Measurements from ENCODE around the gene OCA2.

The OCA2 gene

DNA sequence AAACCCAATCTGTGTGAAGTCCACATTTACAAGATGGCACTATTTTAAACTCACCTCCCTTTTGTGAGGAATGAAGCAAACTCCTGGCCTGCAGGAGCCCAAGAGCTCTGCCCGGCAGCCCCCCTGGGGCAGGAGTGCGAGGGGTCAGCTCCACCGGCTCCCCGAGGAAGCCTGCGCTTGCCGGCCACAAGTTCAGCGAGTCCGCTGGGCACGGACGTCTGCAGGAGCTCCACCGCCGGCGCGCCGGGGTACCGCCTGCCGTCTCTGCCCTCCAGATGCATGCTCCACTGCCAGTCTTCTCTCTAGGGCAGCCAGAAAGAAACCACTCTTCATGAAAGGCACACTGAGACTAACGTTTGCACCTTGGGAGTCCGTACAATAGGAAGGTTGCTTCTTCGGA, 17.5 kb downstream of the OCA2 start:
- no peak for DNase-seq

- no peak for DNase-seq
Observed at GRCh38 chr15:28080386-28080785, 18.7 kb downstream of the OCA2 start.

GRCh38 chr15:28079313-28079969, 19.7 kb downstream of the OCA2 start:
- DNase-seq = no peak

- no peak for DNase-seq
Observed at GRCh38 chr15:28078191-28078719, 20.9 kb downstream of the OCA2 start.

DNA sequence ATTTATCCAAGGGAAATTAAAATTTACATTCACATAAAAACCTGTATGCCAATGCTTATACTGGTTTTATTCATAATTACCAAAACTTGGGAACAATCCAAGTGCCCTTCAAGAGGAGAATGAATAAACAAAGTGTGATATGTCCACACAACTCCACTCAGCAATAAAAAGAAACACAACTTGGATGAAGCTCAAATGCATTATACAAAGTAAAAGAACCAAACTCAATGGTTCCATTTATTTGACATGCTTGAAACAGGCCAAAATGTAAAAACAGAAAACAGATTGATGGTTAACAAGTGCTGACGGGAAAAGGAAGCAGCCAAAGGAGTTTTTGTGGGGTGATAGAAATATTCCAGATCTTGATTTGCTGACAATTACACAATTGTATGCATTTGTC, 23.5 kb downstream of the OCA2 start:
- DNase-seq = no peak

DNA sequence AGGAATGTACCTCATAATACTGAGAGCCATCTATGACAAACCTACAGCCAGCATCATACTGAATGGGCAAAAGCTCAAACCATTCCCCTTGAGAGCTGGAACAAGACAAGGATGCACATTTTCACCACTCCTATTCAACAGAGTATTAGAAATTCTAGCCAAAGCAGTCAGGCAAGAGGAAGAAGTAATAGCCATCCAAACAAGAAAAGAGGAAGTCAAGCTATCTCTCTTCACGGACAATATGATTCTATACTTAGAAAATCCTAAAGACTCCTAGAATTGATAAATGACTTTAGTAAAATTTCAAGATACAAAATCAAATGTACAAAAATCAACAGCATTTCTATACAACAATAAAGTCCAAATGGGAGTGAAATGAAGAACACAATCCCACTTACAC, 30.2 kb downstream of the OCA2 start:
- no peak for DNase-seq

- no peak for DNase-seq
Observed at GRCh38 chr15:28066231-28066630, 32.9 kb downstream of the OCA2 start.

- DNase-seq = no peak
Observed at GRCh38 chr15:28060005-28060404, 39.1 kb downstream of the OCA2 start.

DNA sequence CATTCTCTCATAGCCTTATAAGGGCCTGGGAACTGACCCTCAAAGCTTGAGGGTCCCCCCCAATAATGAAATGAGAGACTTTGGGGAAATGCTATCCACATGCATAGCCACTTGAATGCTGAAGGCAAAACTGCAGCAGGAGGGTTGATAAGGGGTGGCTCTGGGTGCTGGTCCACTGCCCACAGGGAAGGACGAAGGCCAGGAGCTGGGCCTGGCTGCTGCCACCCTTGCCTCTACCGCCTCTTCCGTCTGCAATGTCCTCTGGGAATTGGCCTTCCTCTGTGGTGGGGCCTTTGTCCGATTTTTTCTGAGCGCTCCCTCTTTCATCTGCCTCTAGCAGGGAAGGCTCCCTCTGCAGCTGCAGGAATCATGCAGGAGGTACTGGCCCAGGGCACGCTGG, 41.0 kb downstream of the OCA2 start:
- no peak for DNase-seq

GRCh38 chr15:28051955-28052633, 47.0 kb downstream of the OCA2 start:
- no peak for DNase-seq

DNA sequence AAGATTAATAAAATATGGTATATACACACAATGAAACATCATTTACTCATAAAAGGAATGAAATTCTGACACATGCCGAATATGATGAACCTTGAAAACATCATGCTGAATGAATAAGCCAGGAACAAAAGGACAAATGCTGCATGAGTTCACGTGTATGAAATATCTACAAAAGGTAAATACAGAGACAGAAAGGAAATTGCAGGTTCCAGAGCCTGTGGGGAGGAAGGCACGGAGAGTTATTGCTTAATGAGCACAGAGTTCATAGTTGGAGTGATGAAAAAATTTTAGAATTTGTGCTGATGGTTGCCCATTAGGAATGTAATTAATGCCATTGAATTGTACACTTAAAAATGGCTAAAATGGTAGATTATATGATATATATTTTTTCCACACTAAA, 49.5 kb downstream of the OCA2 start:
- no peak for DNase-seq

DNA sequence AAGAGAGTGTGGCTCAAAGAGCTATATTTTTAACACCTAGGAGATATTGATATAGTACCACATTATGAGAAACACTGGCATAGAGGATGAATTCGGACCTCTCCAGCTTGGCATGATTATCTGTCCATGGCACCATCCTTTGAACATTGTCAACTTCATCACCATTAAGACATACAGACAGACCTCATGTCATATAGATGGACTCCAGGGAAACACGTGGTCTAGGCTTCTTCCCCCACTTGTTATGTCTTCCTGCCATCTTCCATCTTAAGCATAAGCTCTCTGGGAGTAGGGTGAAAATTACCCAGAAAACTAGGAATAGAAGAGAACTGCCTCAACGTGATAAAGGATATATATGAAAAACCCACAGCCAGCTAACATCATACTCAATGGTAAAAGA, 51.8 kb downstream of the OCA2 start:
- DNase-seq = no peak

- DNase-seq = no peak
Observed at GRCh38 chr15:28044121-28044672, 54.9 kb downstream of the OCA2 start.

- no peak for DNase-seq
Observed at GRCh38 chr15:28043691-28044091, 55.4 kb downstream of the OCA2 start.

GRCh38 chr15:28037969-28038590, 61.0 kb downstream of the OCA2 start:
- DNase-seq = no peak

DNA sequence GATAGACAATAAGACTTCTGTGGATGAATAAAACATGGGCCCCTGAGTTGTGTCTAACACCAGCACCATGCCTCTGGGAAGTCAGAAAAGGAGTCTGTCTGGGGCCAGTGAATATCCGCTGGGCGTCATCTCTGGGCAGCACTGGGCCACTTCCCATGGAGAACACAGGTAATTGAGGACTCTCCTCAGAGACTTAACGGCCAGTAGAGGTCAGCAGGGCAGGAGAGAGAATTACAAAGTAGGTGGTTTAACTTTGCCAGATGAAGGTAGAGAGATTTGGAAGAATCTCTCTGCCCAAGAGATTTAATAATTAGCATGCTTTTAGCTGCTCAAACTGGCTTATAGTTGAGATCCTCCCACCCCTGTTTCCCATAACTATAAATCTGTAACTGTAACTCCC, 65.7 kb downstream of the OCA2 start:
- DNase-seq = no peak

DNA sequence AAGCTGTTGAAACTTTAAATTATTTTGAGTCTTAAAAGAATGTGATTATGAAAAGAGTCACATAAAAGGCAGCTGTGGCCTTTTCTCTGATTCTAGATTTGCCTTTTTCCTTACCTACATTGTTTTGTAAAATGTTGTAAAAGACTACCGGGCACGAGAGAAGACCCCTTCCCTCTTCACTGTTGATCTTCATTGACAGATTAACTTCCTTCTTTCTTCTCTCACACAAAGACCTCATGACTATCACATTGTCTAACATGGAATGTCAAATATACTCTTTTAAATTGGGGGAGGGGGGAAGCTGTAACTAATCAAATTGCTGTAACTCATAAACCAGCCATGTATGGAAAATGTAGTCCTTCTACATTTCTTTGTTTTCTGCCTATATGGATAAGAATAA, 68.3 kb downstream of the OCA2 start:
- no peak for DNase-seq

- no peak for DNase-seq
Observed at GRCh38 chr15:28027714-28028076, 71.4 kb downstream of the OCA2 start.

- no peak for DNase-seq
Observed at GRCh38 chr15:28026764-28027713, 72.1 kb downstream of the OCA2 start.

- no peak for DNase-seq
Observed at GRCh38 chr15:28026221-28026620, 72.9 kb downstream of the OCA2 start.

- no peak for DNase-seq
Observed at GRCh38 chr15:28025413-28025812, 73.7 kb downstream of the OCA2 start.
